Measurements from ENCODE around the gene SERGEF.

GRCh38 chr11:17914957-17915356 is 97.9 kb downstream of the SERGEF start:
- TF ChIP-seq POLR2A (IDR thresholded peaks at IDR 0.05) (no peak), CTCF (IDR thresholded peaks at IDR 0.05 in 4 of 5, conservative IDR thresholded peaks at IDR 0.05 in 1 of 5) (no peak)
